DOHH2 (cell line): Measurements from ENCODE around the gene DPP10.

Source experiments
- H3F3A ChIP-seq: fragments of 200-600 bp; sonication (generic), shearing (Covaris generic); 2 replicates; pipeline ENCODE4 v1.6.0; 2016; ENCODE audit warnings: antibody characterized with exemption, mild to moderate bottlenecking; ENCODE audit not compliant: control insufficient read depth, insufficient read depth
- H3K27ac ChIP-seq: fragments of 200-600 bp; sonication (generic); 2 replicates; pipeline ENCODE4 v1.5.1; 2014; ENCODE audit warnings: low read depth, mild to moderate bottlenecking, low read length, moderate library complexity
- H3K27me3 ChIP-seq: fragments of 200-600 bp; sonication (generic); 2 replicates; pipeline ENCODE4 v1.6.1; 2014; ENCODE audit warnings: mild to moderate bottlenecking, low read length, mixed read lengths; ENCODE audit not compliant: control insufficient read depth
- H3K36me3 ChIP-seq: fragments of 200-600 bp; sonication (generic); 2 replicates; pipeline ENCODE4 v1.6.1; 2014; ENCODE audit warnings: mild to moderate bottlenecking, low read length, moderate library complexity, mixed read lengths; ENCODE audit not compliant: control insufficient read depth
- H3K4me1 ChIP-seq: fragments of 200-600 bp; sonication (generic); 2 replicates; pipeline ENCODE4 v1.6.1; 2014; ENCODE audit warnings: mild to moderate bottlenecking, low read length, mixed read lengths; ENCODE audit not compliant: control insufficient read depth
- H3K4me2 ChIP-seq: fragments of 200-600 bp; sonication (generic); 2 replicates; pipeline ENCODE4 v1.6.0; 2014; ENCODE audit warnings: mild to moderate bottlenecking, low read length, moderate library complexity
- H3K4me3 ChIP-seq: fragments of 200-600 bp; sonication (generic); 2 replicates; pipeline ENCODE4 v1.5.1; 2014; ENCODE audit warnings: mild to moderate bottlenecking, low read length, mixed read lengths
- H3K79me2 ChIP-seq: fragments of 200-600 bp; sonication (generic); 2 replicates; pipeline ENCODE4 v1.6.1; 2014; ENCODE audit warnings: mild to moderate bottlenecking, low read length, mixed read lengths; ENCODE audit not compliant: control insufficient read depth
- H3K9me2 ChIP-seq: fragments of 200-600 bp; sonication (generic); replicated peaks from 2 replicates; pipeline ENCODE4 v1.6.1; 2014; ENCODE audit warnings: mild to moderate bottlenecking, low read length, mixed read lengths; ENCODE audit not compliant: control insufficient read depth
- H3K9me3 ChIP-seq: fragments of 200-600 bp; sonication (generic); 2 replicates; pipeline ENCODE4 v1.6.1; 2014; ENCODE audit warnings: antibody characterized with exemption, low read length, mixed read lengths; ENCODE audit not compliant: control insufficient read depth, insufficient read depth
- H4K20me1 ChIP-seq: fragments of 200-600 bp; sonication (generic); 2 replicates; pipeline ENCODE4 v1.6.0; 2014; ENCODE audit warnings: low read depth, mild to moderate bottlenecking, antibody characterized with exemption, low read length, moderate library complexity; ENCODE audit not compliant: control insufficient read depth, insufficient read depth
- CTCF ChIP-seq: fragments of 200-600 bp; sonication (generic); IDR thresholded peaks from one replicate; pipeline ENCODE4 v1.5.1; 2014; ENCODE audit warnings: antibody characterized with exemption, mild to moderate bottlenecking, low read depth, low read length; ENCODE audit not compliant: poor library complexity, severe bottlenecking
- EZH2phosphoT487 ChIP-seq: fragments of 200-600 bp; sonication (generic); IDR thresholded peaks from 2 replicates; pipeline ENCODE4 v1.6.1; 2017; ENCODE audit warnings: borderline replicate concordance, mild to moderate bottlenecking, antibody characterized with exemption, low read length, moderate library complexity, mixed read lengths

DPP10 gene

GRCh38 chr2:115314119-115314518 lies 871.7 kb downstream of the DPP10 start:
- H3K4me2 ChIP-seq = no peak overlapping the region
- TF ChIP-seq CTCF (no peak), EZH2phosphoT487 (no peak)
- no peaks in the 10 kb centered on the region for H3K4me1 ChIP-seq
- H3K9me3 ChIP-seq = no peaks in the 10 kb centered on the region
- no peaks in the 10 kb centered on the region for H3F3A ChIP-seq
- no peak overlapping the region for H3K27ac ChIP-seq
- no peaks in the 10 kb centered on the region for H4K20me1 ChIP-seq
- H3K79me2 ChIP-seq = no peaks in the 10 kb centered on the region
- no peaks in the 10 kb centered on the region for H3K9me2 ChIP-seq
- H3K36me3 ChIP-seq = no peaks in the 10 kb centered on the region
- H3K4me3 ChIP-seq = no peak overlapping the region
- no peaks in the 10 kb centered on the region for H3K27me3 ChIP-seq

GRCh38 chr2:115327061-115327460 lies 884.6 kb downstream of the DPP10 start:
- no peaks in the 10 kb centered on the region for H3K9me2 ChIP-seq
- H3F3A ChIP-seq = no peaks in the 10 kb centered on the region
- TF ChIP-seq CTCF = no peak
- H3K9me3 ChIP-seq = no peaks in the 10 kb centered on the region
- H3K4me1 ChIP-seq = no peaks in the 10 kb centered on the region
- H3K27ac ChIP-seq = no peak overlapping the region
- H3K4me3 ChIP-seq = no peak overlapping the region
- no peaks in the 10 kb centered on the region for H3K36me3 ChIP-seq
- no peaks in the 10 kb centered on the region for H3K27me3 ChIP-seq
- H4K20me1 ChIP-seq = no peaks in the 10 kb centered on the region
- H3K79me2 ChIP-seq = no peaks in the 10 kb centered on the region
- no peak overlapping the region for H3K4me2 ChIP-seq

- TF ChIP-seq EZH2phosphoT487 = no peak
- TF ChIP-seq CTCF = no peak
- no peaks in the 10 kb centered on the region for H3K36me3 ChIP-seq
- H3K9me3 ChIP-seq = peaks cover 9% of the 10 kb centered on the region; the same call in 1 of the 2 replicates
- H3K9me2 ChIP-seq = no peaks in the 10 kb centered on the region
- H3K79me2 ChIP-seq = no peaks in the 10 kb centered on the region
- no peaks in the 10 kb centered on the region for H3F3A ChIP-seq
- no peak overlapping the region for H3K4me2 ChIP-seq
- H3K4me3 ChIP-seq = no peak overlapping the region
- no peaks in the 10 kb centered on the region for H3K4me1 ChIP-seq
- no peak overlapping the region for H3K27ac ChIP-seq
- no peaks in the 10 kb centered on the region for H4K20me1 ChIP-seq
- no peaks in the 10 kb centered on the region for H3K27me3 ChIP-seq
Measured at GRCh38 chr2:115359550-115359949, 917.1 kb downstream of the DPP10 start.

GRCh38 chr2:115364093-115364492 lies 921.7 kb downstream of the DPP10 start:
- Histone ChIP-seq H3K27me3 (no peaks in the 10 kb centered on the region), H3K4me1 (no peaks in the 10 kb centered on the region), H3K4me3 (no peak overlapping the region), H3K9me2 (no peaks in the 10 kb centered on the region), H3K79me2 (no peaks in the 10 kb centered on the region), H3K4me2 (no peak overlapping the region), H4K20me1 (no peaks in the 10 kb centered on the region), H3F3A (no peaks in the 10 kb centered on the region), H3K36me3 (no peaks in the 10 kb centered on the region), H3K27ac (no peak overlapping the region), H3K9me3 (peaks cover 3% of the 10 kb centered on the region; the same call in 1 of the 2 replicates)
- TF ChIP-seq EZH2phosphoT487 = no peak
- TF ChIP-seq CTCF = no peak
